MM.1S (cell line): ENCODE results near the gene TCF21.

Experiments
- EZH2 ChIP-seq: fragments of 300-600 bp; sonication (generic); optimal IDR thresholded peaks from 2 replicates; pipeline ENCODE3; 2017; ENCODE audit warnings: low read depth, mild to moderate bottlenecking, antibody characterized with exemption, low read length, mixed read lengths
- TF ChIP-seq, protein P1 (sequence below): fragments of 300-600 bp; sonication (generic); IDR thresholded peaks from 2 replicates; pipeline ENCODE4 v1.5.1; 2016; ENCODE audit warnings: antibody characterized with exemption, low read length, mixed read lengths

DNA sequence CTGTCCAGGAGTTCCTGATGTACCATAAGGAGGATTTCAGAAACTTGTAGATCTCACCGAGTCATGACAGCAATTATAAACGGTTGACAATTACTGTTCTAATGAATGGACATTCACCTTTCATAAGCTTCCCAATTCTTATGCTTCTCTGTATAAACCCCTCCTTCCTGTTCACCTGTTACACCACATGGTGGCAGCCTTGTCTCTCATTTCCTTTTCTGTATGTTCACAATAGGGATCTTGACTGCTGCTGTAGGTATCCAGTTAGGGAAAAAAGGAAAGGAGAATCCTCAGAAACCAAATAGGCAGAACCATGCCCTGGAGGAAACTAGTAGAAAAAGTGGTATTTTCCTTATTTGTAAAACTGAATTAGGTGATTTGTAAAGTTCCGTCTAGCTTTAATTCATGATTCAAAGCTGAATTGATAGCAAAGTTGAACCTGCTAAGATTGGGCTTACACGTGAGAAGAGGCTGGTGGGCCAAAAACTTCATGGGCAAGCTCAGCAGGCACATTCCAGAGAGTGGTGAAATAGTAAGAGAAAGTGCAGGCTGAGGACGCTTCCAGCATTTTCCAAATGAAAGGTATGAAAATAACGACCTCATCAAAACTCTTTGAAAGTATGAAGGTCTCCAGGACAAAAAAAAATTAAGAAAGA, 35.2 kb downstream of the TCF21 start:
- TF ChIP-seq, protein P1, sequence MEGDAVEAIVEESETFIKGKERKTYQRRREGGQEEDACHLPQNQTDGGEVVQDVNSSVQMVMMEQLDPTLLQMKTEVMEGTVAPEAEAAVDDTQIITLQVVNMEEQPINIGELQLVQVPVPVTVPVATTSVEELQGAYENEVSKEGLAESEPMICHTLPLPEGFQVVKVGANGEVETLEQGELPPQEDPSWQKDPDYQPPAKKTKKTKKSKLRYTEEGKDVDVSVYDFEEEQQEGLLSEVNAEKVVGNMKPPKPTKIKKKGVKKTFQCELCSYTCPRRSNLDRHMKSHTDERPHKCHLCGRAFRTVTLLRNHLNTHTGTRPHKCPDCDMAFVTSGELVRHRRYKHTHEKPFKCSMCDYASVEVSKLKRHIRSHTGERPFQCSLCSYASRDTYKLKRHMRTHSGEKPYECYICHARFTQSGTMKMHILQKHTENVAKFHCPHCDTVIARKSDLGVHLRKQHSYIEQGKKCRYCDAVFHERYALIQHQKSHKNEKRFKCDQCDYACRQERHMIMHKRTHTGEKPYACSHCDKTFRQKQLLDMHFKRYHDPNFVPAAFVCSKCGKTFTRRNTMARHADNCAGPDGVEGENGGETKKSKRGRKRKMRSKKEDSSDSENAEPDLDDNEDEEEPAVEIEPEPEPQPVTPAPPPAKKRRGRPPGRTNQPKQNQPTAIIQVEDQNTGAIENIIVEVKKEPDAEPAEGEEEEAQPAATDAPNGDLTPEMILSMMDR, result peak; percentile 84
- TF ChIP-seq EZH2, result no peak
